ENCODE data around the gene DSN1.

DSN1 gene

GRCh38 chr20:36754656-36755222 lies 18.8 kb downstream of the DSN1 start:
- peak; percentile 66 for DNase-seq (ENCODE audit: low spot score)

- DNase-seq (ENCODE audit: low spot score), result no peak
Measured at GRCh38 chr20:36752582-36752981, 21.0 kb downstream of the DSN1 start.

GRCh38 chr20:36745927-36746659 lies 27.5 kb downstream of the DSN1 start, which contains the start of gene NDRG3:
Gene NDRG3, minus strand, starts transcription at chr20:36746090. Its CDS starts 24,355 bp downstream, at chr20:36721735.
- DNase-seq (ENCODE audit: low spot score), result peak; percentile 96

- DNase-seq (ENCODE audit: low spot score), result no peak
Measured at GRCh38 chr20:36745234-36745926, 28.2 kb downstream of the DSN1 start.

- DNase-seq (ENCODE audit: low spot score), result peak; percentile 62
Measured at GRCh38 chr20:36744764-36745191, 28.8 kb downstream of the DSN1 start.

GRCh38 chr20:36744243-36744642 lies 29.3 kb downstream of the DSN1 start:
- no peak for DNase-seq (ENCODE audit: low spot score)

GRCh38 chr20:36742558-36742957 lies 31.0 kb downstream of the DSN1 start:
- no peak for DNase-seq (ENCODE audit: low spot score)

GRCh38 chr20:36741072-36741471 lies 32.5 kb downstream of the DSN1 start:
- no peak for DNase-seq (ENCODE audit: low spot score)

GRCh38 chr20:36737183-36737499 lies 36.4 kb downstream of the DSN1 start:
- no peak for DNase-seq (ENCODE audit: low spot score)

GRCh38 chr20:36736451-36737182 lies 36.9 kb downstream of the DSN1 start:
- DNase-seq (ENCODE audit: low spot score), result no peak

GRCh38 chr20:36732456-36732855 lies 41.1 kb downstream of the DSN1 start:
- no peak for DNase-seq (ENCODE audit: low spot score)

GRCh38 chr20:36728986-36729385 lies 44.6 kb downstream of the DSN1 start:
- DNase-seq (ENCODE audit: low spot score), result no peak

GRCh38 chr20:36726168-36726567 lies 47.4 kb downstream of the DSN1 start:
- DNase-seq (ENCODE audit: low spot score), result no peak

GRCh38 chr20:36720510-36720909 lies 53.1 kb downstream of the DSN1 start:
- DNase-seq (ENCODE audit: low spot score), result no peak

- DNase-seq (ENCODE audit: low spot score), result no peak
Measured at GRCh38 chr20:36717657-36718056, 55.9 kb downstream of the DSN1 start.

- no peak for DNase-seq (ENCODE audit: low spot score)
Measured at GRCh38 chr20:36717021-36717420, 56.5 kb downstream of the DSN1 start.

- DNase-seq (ENCODE audit: low spot score), result no peak
Measured at GRCh38 chr20:36712775-36713174, 60.8 kb downstream of the DSN1 start.

- no peak for DNase-seq (ENCODE audit: low spot score)
Measured at GRCh38 chr20:36709126-36709525, 64.4 kb downstream of the DSN1 start.

- DNase-seq (ENCODE audit: low spot score), result no peak
Measured at GRCh38 chr20:36703530-36703929, 70.0 kb downstream of the DSN1 start.
